Cardiac muscle cell (in vitro differentiated cells and primary cell): Measurements from ENCODE around the gene ACTBL2. TPM values are rescaled to one million over a fixed set of nuclear protein-coding genes. Genes with fewer than 3 reads are reported as not detected.

ENCODE experiments used
- DNase-seq, 2 donors: peaks; one replicate each; pipeline versions ENCODE4 v3.0.0 to v3.0.0-alpha.2; 2010 to 2017; ENCODE audit warnings: low read depth in 1 of 2, low spot score in 1 of 2
- H3K27ac ChIP-seq: fragments of 200-600 bp; sonication (generic); 2 replicates; pipeline ENCODE4 v1.5.1; 2016
- H3K27me3 ChIP-seq: fragments of 200-600 bp; sonication (generic); 2 replicates; pipeline ENCODE4 v1.6.0; 2016; ENCODE audit warnings: control low read depth
- H3K36me3 ChIP-seq: fragments of 200-600 bp; sonication (generic); 2 replicates; pipeline ENCODE4 v1.5.1; 2016; ENCODE audit warnings: control low read depth
- H3K4me1 ChIP-seq: fragments of 200-600 bp; sonication (generic); 2 replicates; pipeline ENCODE4 v1.8.1; 2017; ENCODE audit warnings: low read depth, mild to moderate bottlenecking, mixed run types
- H3K4me3 ChIP-seq: fragments of 200-600 bp; sonication (generic); 2 replicates; pipeline ENCODE4 v1.5.1; 2016; ENCODE audit warnings: mild to moderate bottlenecking
- H3K9me3 ChIP-seq: fragments of 200-600 bp; sonication (generic); 2 replicates; pipeline ENCODE4 v1.5.1; 2017; ENCODE audit warnings: low read depth, mild to moderate bottlenecking, control low read depth
- CTCF ChIP-seq: IDR thresholded peaks from 2 replicates; pipeline ENCODE4 v1.5.1; 2012; ENCODE audit warnings: low read depth, mild to moderate bottlenecking, low read length
- polyA plus RNA-seq: library from polyadenylated mRNA; unstranded; fragments of >200 nt; fragmentation: Nextera tagmentation; extraction: Ambion mirVana; gene quantifications from 2 replicates; pipeline ENCODE4 v1.2.1, GENCODE V29; 2016
- total RNA-seq: library from RNA; depleted of rRNA; stranded (reverse); fragments of >200 nt; gene quantifications from 2 replicates; pipeline ENCODE4 v1.2.3, GENCODE V29; 2016

ACTBL2 gene
- total and polyA plus RNA-seq, 2 experiments from 2014 or later, result not detected

- Histone ChIP-seq H3K9me3 (no peaks in the 10 kb centered on the region), H3K4me1 (no peaks in the 10 kb centered on the region), H3K27me3 (no peaks in the 10 kb centered on the region), H3K27ac (no peak overlapping the region), H3K36me3 (no peaks in the 10 kb centered on the region), H3K4me3 (no peak overlapping the region)
- DNase-seq, result no peak
- TF ChIP-seq CTCF, result no peak
These were observed 34.6 kb upstream of the ACTBL2 start for GRCh38 chr5:57517250-57517649.

- Histone ChIP-seq H3K9me3 (no peaks in the 10 kb centered on the region), H3K36me3 (no peaks in the 10 kb centered on the region), H3K4me1 (no peaks in the 10 kb centered on the region), H3K4me3 (no peak overlapping the region), H3K27me3 (no peaks in the 10 kb centered on the region), H3K27ac (no peak overlapping the region)
- TF ChIP-seq CTCF, result no peak
- no peak for DNase-seq
These were observed 31.2 kb upstream of the ACTBL2 start for GRCh38 chr5:57513785-57514184.

- Histone ChIP-seq H3K4me3 (no peak overlapping the region), H3K4me1 (no peaks in the 10 kb centered on the region), H3K27ac (no peak overlapping the region), H3K27me3 (no peaks in the 10 kb centered on the region), H3K9me3 (no peaks in the 10 kb centered on the region), H3K36me3 (no peaks in the 10 kb centered on the region)
- DNase-seq, result no peak
- no peak for TF ChIP-seq CTCF
These were observed 28.7 kb upstream of the ACTBL2 start for GRCh38 chr5:57511321-57511720.

- Histone ChIP-seq H3K36me3 (no peaks in the 10 kb centered on the region), H3K9me3 (no peaks in the 10 kb centered on the region), H3K4me3 (no peak overlapping the region), H3K27me3 (no peaks in the 10 kb centered on the region), H3K4me1 (peaks cover 6% of the 10 kb centered on the region), H3K27ac (no peak overlapping the region)
- no peak for DNase-seq
- no peak for TF ChIP-seq CTCF
These were observed 27.1 kb upstream of the ACTBL2 start for GRCh38 chr5:57509501-57510260.

GRCh38 chr5:57508211-57508610 lies 25.6 kb upstream of the ACTBL2 start:
- no peak for DNase-seq
- Histone ChIP-seq H3K9me3 (no peaks in the 10 kb centered on the region), H3K4me1 (peaks cover 6% of the 10 kb centered on the region), H3K27me3 (no peaks in the 10 kb centered on the region), H3K4me3 (no peak overlapping the region), H3K36me3 (no peaks in the 10 kb centered on the region), H3K27ac (no peak overlapping the region)
- no peak for TF ChIP-seq CTCF
